Fibroblast of the aortic adventitia (primary cell): ENCODE data around the gene STT3A. TPM values are rescaled to one million over a fixed set of nuclear protein-coding genes. Genes with fewer than 3 reads are reported as not detected.

Experiments
- DNase-seq: peaks from one replicate; pipeline ENCODE4 v3.0.0-alpha.2; 2010; ENCODE audit warnings: low read depth
- H3K4me3 ChIP-seq: 2 replicates; pipeline ENCODE4 v1.5.1; 2011; ENCODE audit warnings: low read depth, mild to moderate bottlenecking, control low read depth, low read length, moderate library complexity
- CTCF ChIP-seq: IDR thresholded peaks from 2 replicates; pipeline ENCODE4 v1.5.1; 2011; ENCODE audit warnings: mild to moderate bottlenecking, low read length, control low read depth, inconsistent platforms; ENCODE audit not compliant: insufficient read depth
- total RNA-seq: library from RNA; depleted of rRNA; stranded (reverse); fragments of >200 nt; gene quantifications from 2 replicates; pipeline ENCODE4 v1.2.3, GENCODE V29; 2012; ENCODE audit warnings: low replicate concordance

STT3A gene
- 285 and 375 TPM in 2 replicates for total RNA-seq

- no peak for TF ChIP-seq CTCF
- peak; percentile 100 for DNase-seq
- peak within 1 kb of the TSS; percentile 98 for H3K4me3 ChIP-seq
These were observed at the start of gene STT3A for GRCh38 chr11:125592305-125593113. TSS of gene STT3A (plus strand) at chr11:125592852. CDS start at chr11:125595916, 3,064 bp downstream.

GRCh38 chr11:125550780-125551179, 41.9 kb upstream of the STT3A start:
- no peak overlapping the region for H3K4me3 ChIP-seq
- no peak for DNase-seq
- no peak for TF ChIP-seq CTCF

GRCh38 chr11:125551835-125552342, 40.8 kb upstream of the STT3A start:
- no peak for TF ChIP-seq CTCF

GRCh38 chr11:125552927-125553326, 39.7 kb upstream of the STT3A start:
- no peak overlapping the region for H3K4me3 ChIP-seq
- no peak for TF ChIP-seq CTCF
- no peak for DNase-seq

More at GRCh38 chr11:125551835-125552342, 40.8 kb upstream of the STT3A start:
- no peak for DNase-seq
- H3K4me3 ChIP-seq = no peak overlapping the region

- H3K4me3 ChIP-seq = no peak overlapping the region
- TF ChIP-seq CTCF = no peak
- no peak for DNase-seq
These were observed 39.3 kb upstream of the STT3A start for GRCh38 chr11:125553357-125553756.

GRCh38 chr11:125554038-125554437, 38.6 kb upstream of the STT3A start:
- no peak for DNase-seq
- TF ChIP-seq CTCF = no peak
- no peak overlapping the region for H3K4me3 ChIP-seq
